GM12801 (cell line): ENCODE measurements around the gene TSSK2.

Experiments used
- CTCF ChIP-seq: IDR thresholded peaks from one replicate; pipeline ENCODE4 v1.5.1; 2011; ENCODE audit warnings: control low read depth; ENCODE audit not compliant: insufficient read length; ENCODE audit errors: extremely low read depth

Gene TSSK2

GRCh38 chr22:19176732-19177131 lies 45.6 kb downstream of the TSSK2 start:
- no peak for TF ChIP-seq CTCF

- TF ChIP-seq CTCF = no peak
These were observed 46.3 kb downstream of the TSSK2 start for GRCh38 chr22:19177164-19178064.

GRCh38 chr22:19178065-19178656 lies 47.1 kb downstream of the TSSK2 start:
- TF ChIP-seq CTCF = no peak

GRCh38 chr22:19178657-19179496 lies 47.8 kb downstream of the TSSK2 start, which contains the start of gene SLC25A1:
TSS of gene SLC25A1 (minus strand) at chr22:19178736. CDS start at chr22:19178673, 63 bp downstream.
- TF ChIP-seq CTCF = no peak

- no peak for TF ChIP-seq CTCF
These were observed 48.5 kb downstream of the TSSK2 start for GRCh38 chr22:19179497-19180048.

- no peak for TF ChIP-seq CTCF
These were observed 49.1 kb downstream of the TSSK2 start for GRCh38 chr22:19180234-19180633.
